ENCODE results near the gene EIF2AK3. TPM values are rescaled to one million over a fixed set of nuclear protein-coding genes. Genes with fewer than 3 reads are reported as not detected.

The EIF2AK3 gene
- polyA plus RNA-seq, 1 of the 3 experiments (the other 2 are of a cell fraction) = 2.2 TPM

GRCh38 chr2:88628571-88628939, 1.3 kb upstream of the EIF2AK3 start:
- Histone ChIP-seq H3K9me2 (no peaks in the 10 kb centered on the region), H3K27ac (ENCODE audit: low read depth in 2 of 2, low read length in 1 of 2) (peak overlapping the region; percentile 96 to 98), H4K20me1 (ENCODE audit: insufficient read depth) (no peaks in the 10 kb centered on the region), H3K79me2 (ENCODE audit: insufficient read depth) (peaks cover 32% of the 10 kb centered on the region), H3K27me3 (ENCODE audit: insufficient read depth) (no peaks in the 10 kb centered on the region), H3K9ac (peak overlapping the region; percentile 85; the same call in 1 of the 2 replicates), H2AFZ (ENCODE audit: low read depth) (no peak overlapping the region), H3K9me3 (no peaks in the 10 kb centered on the region), H3K4me1 (ENCODE audit: control insufficient read depth in 1 of 2, insufficient read depth in 2 of 2, low read depth in 1 of 2, low read length in 1 of 2) (peaks cover 5 to 8% of the 10 kb centered on the region in 2 experiments; a peak in 3 of 4 replicates), H3K4me3 (ENCODE audit: low read depth in 2 of 2, low read length in 1 of 2) (peak overlapping the region; percentile 62), H3K36me3 (replicated peaks in 1 of 2; ENCODE audit: control insufficient read depth in 1 of 2, insufficient read depth in 2 of 2, low read length in 1 of 2) (no peaks in the 10 kb centered on the region), H3F3A (replicated peaks; ENCODE audit: insufficient read depth) (peaks cover 9% of the 10 kb centered on the region), H3K4me2 (peak overlapping the region; percentile 75)
- TF ChIP-seq FOSL2 (IDR thresholded peaks at IDR 0.05; ENCODE audit: borderline replicate concordance, low read depth) = no peak
- no peak for TF ChIP-seq TEAD4 (IDR thresholded peaks at IDR 0.05; ENCODE audit: borderline replicate concordance, insufficient read depth)
- no peak for TF ChIP-seq EP300 (IDR thresholded peaks at IDR 0.05; ENCODE audit: borderline replicate concordance in 1 of 2, low read depth in 1 of 2, low read length in 1 of 2)
- TF ChIP-seq SMC3 (IDR thresholded peaks at IDR 0.05; ENCODE audit: low read depth, low read length) = no peak
- no peak for TF ChIP-seq TAF1 (IDR thresholded peaks at IDR 0.05; ENCODE audit: borderline replicate concordance, low read depth, low read length)
- no peak for TF ChIP-seq ZBTB33 (IDR thresholded peaks at IDR 0.05; ENCODE audit: borderline replicate concordance, low read depth)
- TF ChIP-seq JUND (IDR thresholded peaks at IDR 0.05) = no peak
- no peak for TF ChIP-seq CHD2 (IDR thresholded peaks at IDR 0.05; ENCODE audit: low read length, partially characterized antibody)
- no peak for TF ChIP-seq MEF2A (IDR thresholded peaks at IDR 0.05; ENCODE audit: borderline replicate concordance, low read depth)
- TF ChIP-seq RFX5 (IDR thresholded peaks at IDR 0.05; ENCODE audit: low read length) = no peak
- no peak for TF ChIP-seq YY1 (IDR thresholded peaks at IDR 0.05; ENCODE audit: low read depth)
- TF ChIP-seq POLR2AphosphoS5 (IDR thresholded peaks at IDR 0.05; ENCODE audit: low read depth, low read length) = no peak
- no peak for TF ChIP-seq NFIC (IDR thresholded peaks at IDR 0.05; ENCODE audit: borderline replicate concordance)
- TF ChIP-seq FOXJ3 (CRISPR knock-in tag; IDR thresholded peaks at IDR 0.05) = no peak
- TF ChIP-seq SIN3A (IDR thresholded peaks at IDR 0.05; ENCODE audit: borderline replicate concordance, low read depth, low read length) = no peak
- TF ChIP-seq GABPA (IDR thresholded peaks at IDR 0.05; ENCODE audit: low read depth) = no peak
- no peak for TF ChIP-seq REST (IDR thresholded peaks at IDR 0.05; ENCODE audit: low read depth, low read length)
- TF ChIP-seq MXI1 (IDR thresholded peaks at IDR 0.05; ENCODE audit: low read depth, low read length) = no peak
- no peak for TF ChIP-seq CTCF (IDR thresholded peaks at IDR 0.05)
- TF ChIP-seq EZH2phosphoT487 (IDR thresholded peaks at IDR 0.05; ENCODE audit: borderline replicate concordance, low read depth) = no peak
- WGBS (ENCODE audit: low lambda C conversion rate) = 82% methylated on average over 8 of the region's 8 CpGs
- CTCF ChIA-PET = interaction anchor here (1.0 to 2.0 kb wide), 3 partner anchors 37 to 41 kb away, joined by 3 to 6 read pairs (median 4); no protein-coding TSS in a partner anchor
- DNase-seq = no peak
- POLR2A ChIA-PET = interaction anchor here (1.0 to 1.2 kb wide), 2 partner anchors 21 to 28 kb away, joined by 3 to 5 read pairs; no protein-coding TSS in a partner anchor
